HG03378 (cell line): ENCODE results near the gene BHMT.
"Not testable (repeated sequence)": the region's sequence is repeated elsewhere in the genome, so short reads cannot be mapped to it uniquely, and the experiment has no call there.

ENCODE experiments used
- ATAC-seq: cut with Tn5 transposase; IDR thresholded peaks from one replicate; pipeline ENCODE4 v1.9.1; 2021; ENCODE audit warnings: mild to moderate bottlenecking, moderate library complexity; ENCODE audit not compliant: unreplicated experiment

BHMT gene

DNA sequence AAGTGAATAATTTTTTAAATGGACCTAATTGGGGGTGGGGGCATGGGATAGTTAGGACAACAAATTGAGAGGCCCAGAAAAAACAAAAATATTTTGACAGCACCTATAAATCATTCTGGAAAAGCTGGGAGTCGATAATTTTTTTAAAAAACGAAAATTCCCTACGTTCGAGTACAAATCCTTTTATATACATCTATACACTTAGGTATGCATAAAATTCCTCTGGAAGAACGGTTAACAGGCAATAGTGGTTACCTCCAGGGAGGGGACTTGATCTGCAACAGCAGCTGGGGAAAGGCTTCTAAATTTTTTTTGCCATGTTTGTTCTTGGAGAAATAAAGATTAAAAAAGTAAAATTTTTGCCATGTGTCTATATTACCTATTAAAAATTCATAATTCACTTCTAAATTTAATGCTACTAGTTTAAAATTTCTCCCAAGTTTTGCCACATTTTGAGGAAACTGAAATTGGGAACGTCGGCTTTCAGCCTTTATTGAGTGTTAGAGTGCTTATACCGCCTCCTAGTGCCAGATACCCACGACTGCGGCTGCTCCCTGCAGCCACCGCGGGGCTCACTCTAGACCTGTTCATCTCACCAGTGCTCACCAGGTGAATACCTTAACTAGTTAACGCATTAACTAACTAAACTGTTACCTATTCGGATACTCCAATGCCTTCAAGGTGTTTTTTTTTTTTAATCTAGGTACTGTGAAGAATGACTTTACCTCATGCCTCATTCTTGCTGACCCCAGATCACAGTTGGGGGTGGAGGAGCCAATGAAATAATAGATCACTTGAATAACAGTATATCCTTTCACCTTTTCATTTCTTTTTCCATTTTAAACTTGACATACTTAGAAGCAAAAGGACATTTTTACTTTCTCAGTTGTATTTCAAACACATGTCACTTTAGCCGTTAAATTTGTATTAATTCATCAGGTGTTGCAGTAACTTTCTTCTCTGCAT, 1.8 kb upstream of the BHMT start:
- no peak for ATAC-seq

DNA sequence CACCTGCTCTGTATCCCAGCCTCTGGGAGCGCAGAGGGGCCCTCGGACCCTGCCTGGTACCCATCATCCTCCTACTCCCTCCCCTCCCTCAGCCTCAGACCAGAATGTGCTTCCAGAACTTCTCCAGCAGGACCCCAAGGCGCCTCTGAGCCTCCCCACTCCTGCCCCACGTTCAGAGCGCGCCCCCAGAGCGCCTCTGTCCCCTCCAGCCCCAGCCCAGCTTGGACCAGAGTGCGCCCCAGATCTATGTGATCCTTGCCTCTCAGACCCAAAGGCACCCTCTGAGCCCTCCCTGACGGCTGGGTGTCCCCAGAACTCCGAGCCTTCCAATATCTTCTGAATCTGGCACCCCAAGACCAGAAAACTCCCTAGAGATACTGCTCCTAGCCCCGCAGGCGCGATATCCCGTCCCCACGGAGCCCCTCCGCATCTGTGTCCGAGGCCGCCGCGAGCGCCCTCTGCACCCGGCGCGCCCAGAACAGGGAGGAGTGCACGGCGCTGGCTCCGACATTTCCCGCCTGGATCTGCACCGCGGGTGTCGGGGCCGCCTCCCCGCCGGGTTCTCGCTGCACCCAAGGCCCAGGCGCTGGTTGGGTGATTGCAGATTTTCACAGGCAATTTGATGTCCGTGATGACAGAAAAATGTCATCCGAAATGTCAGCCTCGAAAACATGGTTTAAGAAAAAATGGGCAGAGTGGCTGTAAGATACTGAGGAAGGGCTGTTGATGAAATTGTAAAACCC, 522 bp downstream of the BHMT start:
- ATAC-seq: no peak

DNA sequence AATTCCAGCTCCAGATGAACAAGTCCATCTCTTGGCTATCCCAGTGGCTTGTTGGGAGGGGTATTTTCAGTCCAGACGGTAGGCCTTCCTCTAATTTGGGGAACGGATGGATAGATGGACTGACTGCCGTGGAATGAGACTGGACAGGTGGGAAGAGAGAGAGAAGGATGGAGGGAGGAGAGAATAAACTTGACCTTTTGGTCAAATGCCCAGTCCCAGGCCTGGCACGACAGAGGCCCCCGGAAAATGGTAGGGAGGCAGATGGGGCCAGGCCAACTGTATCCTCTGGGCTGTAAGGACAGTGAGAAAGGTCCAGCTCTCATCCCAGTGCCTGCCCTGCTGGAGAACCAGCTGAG, 1.1 kb downstream of the BHMT start:
- no peak for ATAC-seq

DNA sequence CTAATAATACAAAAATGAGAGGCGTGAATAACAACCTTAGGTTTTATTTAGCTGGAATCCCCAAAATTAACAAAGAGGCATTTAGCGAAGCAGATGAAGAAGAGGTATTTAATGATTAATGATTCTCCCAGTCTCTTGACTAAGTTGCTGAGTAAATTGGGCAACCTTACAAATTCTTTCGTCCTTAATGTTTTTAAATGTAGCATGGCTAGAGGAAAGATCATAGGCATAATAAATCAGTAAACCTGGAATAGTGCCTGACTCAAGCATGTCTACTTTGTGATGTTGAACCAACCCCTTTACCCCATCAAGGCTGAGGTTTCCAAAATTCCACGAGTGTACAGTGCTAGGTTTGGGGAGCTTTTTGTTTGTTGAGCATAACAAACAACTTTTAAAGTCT, 7.9 kb downstream of the BHMT start:
- no peak for ATAC-seq

DNA sequence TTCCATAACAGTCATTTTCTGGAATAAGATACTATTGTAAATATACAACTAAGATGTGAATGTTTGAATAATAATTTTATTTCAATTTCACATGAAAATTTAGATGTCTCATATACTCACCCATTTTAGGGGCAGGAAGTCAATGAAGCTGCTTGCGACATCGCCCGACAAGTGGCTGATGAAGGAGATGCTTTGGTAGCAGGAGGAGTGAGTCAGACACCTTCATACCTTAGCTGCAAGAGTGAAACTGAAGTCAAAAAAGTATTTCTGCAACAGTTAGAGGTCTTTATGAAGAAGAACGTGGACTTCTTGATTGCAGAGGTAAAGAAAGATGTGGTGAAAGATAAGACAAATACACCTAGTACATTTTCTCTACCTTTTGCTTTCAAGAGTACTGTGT, 8.6 kb downstream of the BHMT start:
- no peak for ATAC-seq

DNA sequence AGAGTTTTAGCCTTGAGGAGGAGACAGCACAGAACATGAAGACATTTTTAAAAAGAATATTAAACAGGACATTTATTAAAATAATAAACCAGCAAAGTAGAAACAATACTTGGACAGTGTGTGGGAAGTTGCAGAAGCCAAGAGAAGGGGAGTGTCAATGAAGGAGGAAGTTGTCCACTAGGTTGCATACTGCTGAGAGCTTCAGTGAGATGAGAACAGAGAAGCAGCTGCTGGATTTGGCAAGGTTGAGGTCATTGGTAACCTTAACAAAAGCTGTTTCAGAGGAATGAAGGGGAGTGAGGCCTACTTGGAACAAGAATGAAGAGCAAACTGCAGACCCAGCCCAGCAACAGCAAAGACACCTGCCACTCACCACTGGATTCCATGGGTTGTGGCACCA, 11.4 kb downstream of the BHMT start:
- no peak for ATAC-seq

DNA sequence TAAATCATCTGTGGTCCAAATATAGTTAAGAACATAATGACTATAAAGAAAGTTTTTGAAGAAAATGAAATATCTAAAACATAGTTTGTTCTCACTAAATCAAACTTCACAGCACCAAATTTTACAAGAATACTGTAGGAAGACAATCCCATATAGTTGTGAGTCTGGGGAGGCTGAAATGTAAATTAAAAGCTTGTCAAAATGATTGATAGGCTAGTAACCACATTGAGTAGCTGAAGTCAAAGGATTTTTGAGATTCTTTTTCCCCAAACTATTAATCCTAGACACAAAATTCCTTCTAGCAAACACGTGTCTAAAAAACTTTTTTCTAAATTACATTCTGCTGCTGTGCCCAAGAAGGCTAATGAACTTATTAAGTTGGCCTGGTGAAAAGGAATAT, 13.0 kb downstream of the BHMT start:
- no peak for ATAC-seq

DNA sequence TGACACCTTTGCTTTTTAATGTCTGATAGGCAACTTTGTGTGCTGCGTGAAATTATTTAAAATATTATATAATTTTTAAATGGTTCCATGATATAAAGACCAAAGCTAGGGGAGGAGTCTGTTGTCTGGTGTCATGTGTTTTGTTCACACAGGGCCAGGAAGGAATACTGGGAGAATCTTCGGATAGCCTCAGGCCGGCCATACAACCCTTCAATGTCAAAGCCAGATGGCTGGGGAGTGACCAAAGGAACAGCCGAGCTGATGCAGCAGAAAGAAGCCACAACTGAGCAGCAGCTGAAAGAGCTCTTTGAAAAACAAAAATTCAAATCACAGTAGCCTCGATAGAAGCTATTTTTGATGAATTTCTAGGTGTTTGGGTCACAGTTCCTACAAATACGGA, 19.2 kb downstream of the BHMT start:
- no peak for ATAC-seq

DNA sequence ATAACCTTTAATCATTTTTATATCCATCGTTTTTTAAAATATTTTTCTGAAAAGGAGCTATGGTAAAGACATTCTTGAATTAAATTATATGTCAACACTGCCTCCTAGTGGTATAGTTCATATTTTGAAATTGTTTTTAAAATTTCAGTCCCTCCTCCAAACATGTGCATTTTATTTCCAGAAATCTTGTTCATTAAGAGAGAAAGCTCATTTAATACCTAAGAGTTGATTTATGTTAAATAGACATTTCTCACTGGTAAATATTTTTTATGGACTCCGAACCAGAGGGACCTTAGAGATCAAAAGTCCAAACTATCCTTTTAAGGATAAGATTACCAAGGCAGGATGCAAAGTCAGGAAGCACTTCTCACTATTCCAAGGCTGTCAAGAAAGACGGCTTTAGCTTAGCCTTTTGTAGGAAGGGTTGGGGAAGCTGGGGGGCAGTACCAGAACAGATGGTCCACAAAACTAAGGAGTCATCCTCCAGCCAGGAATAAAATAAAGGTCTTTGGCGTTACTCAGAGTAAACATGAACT, 21.6 kb downstream of the BHMT start:
- no peak for ATAC-seq

DNA sequence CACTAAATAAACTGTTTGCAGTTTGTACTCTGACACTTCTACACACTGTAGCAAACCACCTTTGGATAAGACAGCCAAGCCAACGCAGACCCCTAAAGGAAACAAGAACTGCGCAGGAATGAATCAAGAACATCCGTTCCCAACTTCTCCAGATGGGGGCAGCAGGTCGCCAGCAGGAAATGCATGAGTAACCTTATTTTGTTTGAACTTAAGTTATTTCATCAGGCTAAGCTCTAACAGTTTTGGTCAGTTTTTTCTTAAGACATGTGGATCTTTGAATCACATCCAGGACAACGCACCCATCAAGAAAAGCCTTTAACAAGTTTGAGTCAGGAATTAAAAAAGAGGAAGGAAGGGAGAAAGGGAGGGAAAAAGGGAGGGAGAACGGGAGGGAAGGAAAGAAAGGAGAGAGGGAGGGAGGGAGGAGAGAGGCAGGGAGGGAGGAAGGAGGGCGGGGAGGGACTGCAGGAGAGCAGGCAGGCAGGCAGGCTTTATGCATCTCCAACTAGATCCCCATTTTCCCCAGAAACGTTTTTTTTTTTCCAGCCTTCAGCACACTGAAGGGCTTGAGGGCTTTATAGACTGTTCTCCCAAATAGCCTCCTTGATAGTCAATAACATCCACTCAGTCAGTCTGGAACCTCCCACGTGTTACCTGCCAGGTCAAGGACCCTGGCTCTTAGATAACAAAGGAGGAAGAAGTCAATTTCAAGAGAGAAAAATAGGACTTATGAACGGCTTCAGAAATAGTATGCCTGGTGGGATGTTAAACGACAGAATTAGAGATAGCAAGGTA, 22.2 kb downstream of the BHMT start:
- peak; percentile 42 for ATAC-seq

DNA sequence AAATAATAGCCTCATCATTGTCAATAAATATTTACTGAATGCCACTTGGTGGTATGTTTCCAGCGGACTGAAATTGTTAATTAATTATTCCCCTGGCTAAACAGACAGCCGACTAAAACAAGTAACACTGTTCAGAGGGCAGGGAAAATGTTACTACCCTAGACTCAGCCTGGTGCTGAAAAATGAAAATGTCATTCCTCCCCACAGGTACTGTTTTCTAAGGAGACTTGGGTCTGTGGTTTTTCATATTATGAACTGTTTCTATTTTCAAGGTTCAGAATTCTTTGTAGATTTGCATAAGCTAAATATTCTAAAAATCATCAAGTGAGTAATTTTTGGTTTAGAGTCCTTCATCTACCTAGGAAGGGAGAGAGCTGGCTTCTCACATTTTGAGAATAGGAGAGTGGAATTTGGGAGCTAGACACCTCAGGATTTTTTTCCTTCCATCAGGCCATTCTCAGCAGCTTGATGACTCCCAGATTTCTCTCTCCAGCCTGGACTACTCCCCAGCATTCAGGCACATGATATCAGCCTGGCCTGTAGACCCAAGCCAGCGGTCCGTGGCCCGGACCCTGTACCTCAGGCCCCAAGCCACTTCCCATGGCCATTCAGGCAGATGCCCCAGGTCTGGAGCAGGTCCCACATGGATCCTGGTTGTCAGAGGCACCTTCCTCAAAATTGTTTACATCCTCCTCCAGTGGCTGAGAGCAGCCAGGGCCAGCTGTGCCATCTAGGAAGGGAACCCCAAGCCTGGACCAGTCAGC, 24.4 kb downstream of the BHMT start:
- ATAC-seq: no peak

DNA sequence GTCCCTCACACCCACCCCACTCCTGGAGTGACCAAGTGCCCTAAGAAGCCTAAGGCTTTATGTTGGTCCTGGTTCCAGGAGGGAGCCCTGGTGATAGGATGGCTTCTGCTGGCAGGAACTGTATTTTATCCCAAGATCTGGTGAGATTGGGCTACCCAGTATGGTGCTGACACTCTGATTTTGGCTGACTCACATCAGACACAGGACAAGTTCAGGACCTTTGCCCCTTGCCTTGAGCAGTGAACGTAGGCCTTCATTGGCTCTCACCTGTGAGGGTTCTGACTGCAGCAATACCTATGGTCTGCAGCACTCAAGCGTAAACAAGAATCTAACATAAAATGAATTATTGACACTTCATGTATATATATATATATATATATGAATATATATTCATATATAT, 25.0 kb downstream of the BHMT start:
- no peak for ATAC-seq

DNA sequence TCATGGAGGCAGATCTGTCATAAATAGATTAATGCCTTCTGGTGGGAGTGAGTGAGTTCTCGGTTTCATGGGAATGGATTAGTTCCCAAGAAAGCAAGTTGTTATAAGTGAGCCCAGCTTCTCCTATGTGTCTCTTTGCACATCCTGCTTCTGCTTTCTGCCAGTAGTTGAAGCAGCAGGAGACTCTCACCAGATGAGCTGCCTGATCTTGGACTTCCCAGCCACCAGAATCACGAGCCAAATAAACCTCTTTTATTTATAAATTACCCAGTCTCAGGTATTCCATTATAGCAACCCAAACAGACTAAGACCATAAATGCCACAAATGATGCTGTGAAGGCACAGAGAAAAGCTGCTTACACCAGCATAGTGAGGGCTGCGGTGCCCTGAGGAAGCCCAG, 28.9 kb downstream of the BHMT start:
- ATAC-seq: no peak

DNA sequence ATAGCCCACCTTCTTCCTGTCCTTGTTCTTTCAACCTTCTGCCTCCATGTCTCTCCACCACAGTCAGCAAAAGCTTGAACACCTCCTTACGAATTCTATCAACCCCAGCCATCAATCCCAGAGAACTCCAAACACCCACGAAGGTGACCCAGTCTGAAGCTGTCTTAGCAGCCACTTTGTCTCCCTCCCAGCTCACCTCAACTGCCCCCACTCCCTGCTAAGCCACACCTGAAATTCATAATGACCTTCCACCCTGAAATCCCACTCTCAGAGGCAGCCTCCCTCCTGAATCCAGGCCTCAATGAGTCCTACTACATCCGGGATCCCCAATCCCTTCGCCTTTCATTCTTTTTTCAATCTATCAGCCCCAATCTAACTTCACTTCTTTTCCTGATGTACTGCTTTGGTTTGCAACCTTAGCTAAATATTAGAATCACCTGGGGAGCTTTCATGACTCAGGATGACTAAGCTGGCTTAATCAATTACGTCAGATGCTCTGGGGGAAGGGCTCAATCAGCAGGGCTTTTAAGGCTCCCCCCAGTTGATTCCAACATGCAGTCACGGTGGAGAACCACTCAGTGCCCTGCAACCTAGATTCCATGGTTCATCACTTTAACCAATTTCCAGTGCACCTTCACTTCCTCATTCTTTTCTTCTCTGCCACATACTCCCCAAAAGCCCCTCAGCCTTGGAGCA, 32.2 kb downstream of the BHMT start:
- ATAC-seq: no peak

DNA sequence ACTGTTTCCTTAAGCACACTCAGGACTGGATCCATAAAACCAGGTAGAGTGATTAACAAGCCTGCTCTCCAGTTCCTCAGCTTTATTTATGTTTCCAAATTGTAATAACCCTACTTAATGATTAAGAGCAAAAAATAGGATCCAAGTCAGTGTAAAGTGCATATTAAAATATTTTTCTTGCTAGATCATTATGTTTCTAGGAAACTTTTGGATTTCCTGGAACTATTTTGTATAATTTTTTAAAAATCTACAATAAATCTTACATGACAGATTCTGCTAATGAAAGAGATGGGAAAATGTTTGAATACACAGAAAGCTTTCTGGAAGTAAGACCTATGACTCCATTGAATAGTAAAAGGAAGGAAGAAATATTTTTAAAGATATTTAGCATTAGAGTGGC, 35.5 kb downstream of the BHMT start:
- ATAC-seq: no peak

DNA sequence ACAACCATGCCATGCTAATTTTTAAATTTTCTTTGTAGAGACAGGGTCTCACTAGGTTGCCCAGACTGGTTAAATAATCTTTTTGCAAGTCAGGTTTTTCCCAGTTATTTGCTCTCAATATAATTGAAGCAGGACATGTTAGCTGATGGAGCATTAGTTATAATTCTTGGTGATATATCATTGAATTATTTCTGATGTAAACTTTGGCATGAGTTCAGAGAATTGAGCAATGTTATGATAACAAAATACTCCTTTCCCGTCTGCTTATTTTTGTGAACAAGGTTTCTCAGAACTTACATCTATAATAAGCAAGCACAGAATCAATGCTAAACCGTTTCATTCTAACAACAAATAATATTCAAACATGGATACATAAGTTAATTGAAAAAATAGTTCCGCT, 37.8 kb downstream of the BHMT start:
- no peak for ATAC-seq

DNA sequence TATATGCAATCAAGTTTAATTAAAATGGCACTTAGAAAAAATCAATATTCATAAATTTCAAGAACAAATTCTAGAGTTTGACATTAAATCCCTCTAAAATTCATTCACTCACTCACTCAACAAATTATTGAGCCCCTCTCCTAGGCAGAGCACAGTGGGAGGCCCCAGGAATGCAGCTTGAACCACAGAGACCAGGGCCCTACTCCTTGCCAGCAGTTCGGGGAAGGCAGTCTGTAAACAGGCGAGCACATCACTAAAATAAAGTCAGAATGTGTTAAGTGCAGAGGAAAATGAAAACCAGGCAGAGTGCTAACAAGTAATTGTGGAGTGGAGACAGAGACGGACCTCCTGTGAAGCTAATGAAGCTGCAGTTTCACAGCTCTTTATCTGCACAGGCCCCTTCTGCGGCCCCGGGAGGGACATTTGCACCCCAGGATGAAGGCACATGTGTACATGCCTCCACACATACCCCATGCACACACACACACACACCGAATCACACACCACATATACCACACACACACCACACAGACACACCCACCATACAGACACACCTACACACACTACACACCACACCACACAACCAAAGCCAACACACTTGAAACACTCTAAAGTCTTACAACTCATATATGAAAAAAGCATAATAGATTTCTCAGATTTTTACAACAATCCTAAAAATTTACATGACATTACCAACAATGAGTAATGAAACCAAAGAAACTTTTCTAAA, 40.5 kb downstream of the BHMT start:
- ATAC-seq: no peak

DNA sequence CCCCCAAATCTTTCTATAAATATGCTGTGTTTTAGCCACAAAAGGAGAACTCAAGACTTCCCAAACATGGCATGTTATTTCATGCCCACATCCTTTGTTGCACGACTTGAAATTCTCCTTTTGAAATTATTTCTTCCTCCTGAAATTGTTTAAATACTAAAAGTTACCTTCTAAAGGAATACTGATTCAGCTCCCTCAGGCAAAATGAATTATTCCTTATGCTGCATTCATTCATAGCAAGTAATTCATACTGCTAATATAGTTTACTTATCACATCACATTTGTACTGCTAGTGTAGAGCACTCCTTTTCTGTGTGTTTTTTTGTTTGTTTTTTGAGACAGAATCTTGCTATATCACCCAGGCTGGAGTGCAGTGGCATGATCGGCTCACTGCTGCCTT, 45.7 kb downstream of the BHMT start:
- ATAC-seq: no peak

DNA sequence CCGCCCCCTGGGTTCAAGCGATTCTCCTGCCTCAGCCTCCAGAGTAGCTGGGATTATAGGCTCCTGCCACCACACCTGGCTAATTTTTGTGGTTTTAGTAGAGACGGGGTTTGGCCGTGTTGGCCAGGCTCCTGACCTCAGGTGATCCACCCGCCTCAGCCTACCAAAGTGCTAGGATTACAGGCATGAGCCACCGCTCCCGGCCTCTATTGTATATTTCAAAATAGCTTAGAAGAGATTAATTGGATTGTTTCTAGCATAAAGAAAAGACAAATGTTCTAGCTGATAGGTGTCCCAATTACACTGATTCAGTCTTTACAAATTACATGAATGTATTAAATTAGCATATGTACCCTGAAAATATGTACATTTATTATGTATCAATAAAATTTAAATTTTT, 50.0 kb downstream of the BHMT start:
- not testable (repeated sequence) for ATAC-seq
